GM21825 (cell line): ENCODE data around the gene PYDC2.

Experiments
- ATAC-seq: cut with Tn5 transposase; IDR thresholded peaks from one replicate; pipeline ENCODE4 v1.9.1; 2021; ENCODE audit warnings: mild to moderate bottlenecking, moderate library complexity; ENCODE audit not compliant: unreplicated experiment

Gene PYDC2

GRCh38 chr3:191461113-191461595, at the start of gene PYDC2:
TSS of gene PYDC2 (plus strand) at chr3:191461163. CDS start at chr3:191461163, 0 bp downstream.
- no peak for ATAC-seq

- ATAC-seq = no peak
Observed at GRCh38 chr3:191412759-191413158, 48.2 kb upstream of the PYDC2 start.

GRCh38 chr3:191414286-191414685, 46.7 kb upstream of the PYDC2 start:
- no peak for ATAC-seq

- no peak for ATAC-seq
Observed at GRCh38 chr3:191414732-191415131, 46.2 kb upstream of the PYDC2 start.

- ATAC-seq = no peak
Observed at GRCh38 chr3:191415566-191415965, 45.4 kb upstream of the PYDC2 start.

- ATAC-seq = no peak
Observed at GRCh38 chr3:191417457-191417729, 43.6 kb upstream of the PYDC2 start.

- ATAC-seq = no peak
Observed at GRCh38 chr3:191420771-191421170, 40.2 kb upstream of the PYDC2 start.

- ATAC-seq = no peak
Observed at GRCh38 chr3:191424881-191425280, 36.1 kb upstream of the PYDC2 start.

- ATAC-seq = no peak
Observed at GRCh38 chr3:191425322-191425734, 35.6 kb upstream of the PYDC2 start.

- ATAC-seq = no peak
Observed at GRCh38 chr3:191426311-191426710, 34.7 kb upstream of the PYDC2 start.

GRCh38 chr3:191428177-191428576, 32.8 kb upstream of the PYDC2 start:
- ATAC-seq = no peak

GRCh38 chr3:191430103-191430502, 30.9 kb upstream of the PYDC2 start:
- ATAC-seq = no peak

GRCh38 chr3:191431160-191431822, 29.7 kb upstream of the PYDC2 start:
- ATAC-seq = no peak

- no peak for ATAC-seq
Observed at GRCh38 chr3:191432162-191432561, 28.8 kb upstream of the PYDC2 start.

GRCh38 chr3:191434024-191434423, 26.9 kb upstream of the PYDC2 start:
- no peak for ATAC-seq

GRCh38 chr3:191435981-191436380, 25.0 kb upstream of the PYDC2 start:
- ATAC-seq = no peak

- no peak for ATAC-seq
Observed at GRCh38 chr3:191438150-191438814, 22.7 kb upstream of the PYDC2 start.

GRCh38 chr3:191440532-191440931, 20.4 kb upstream of the PYDC2 start:
- ATAC-seq = no peak

- no peak for ATAC-seq
Observed at GRCh38 chr3:191441687-191442086, 19.3 kb upstream of the PYDC2 start.

- ATAC-seq = no peak
Observed at GRCh38 chr3:191444569-191444968, 16.4 kb upstream of the PYDC2 start.

GRCh38 chr3:191449256-191449655, 11.7 kb upstream of the PYDC2 start:
- ATAC-seq = no peak

- peak; percentile 90 for ATAC-seq
Observed at GRCh38 chr3:191455257-191455952, 5.6 kb upstream of the PYDC2 start.
